A673 (cell line): ENCODE data around the gene SNAI3. TPM values are rescaled to one million over a fixed set of nuclear protein-coding genes. Genes with fewer than 3 reads are reported as not detected.

Experiments used
- BruUV-seq: library from RNA; stranded (reverse); fragments of 400-500 nt; replicated peaks from 2 replicates; lab custom pipeline; 2021; lab: Mats Ljungman, UMichigan
- CTCF ChIA-PET: fragments of 300-600 bp; sonication (Branson Sonifier 250); formaldehyde crosslinking; loops from one replicate; lab custom pipeline; 2022; ENCODE audit warnings: antibody characterized with exemption; lab: Charles Lee
- POLR2A ChIA-PET: fragments of 300-600 bp; sonication (Branson Sonifier 250); formaldehyde crosslinking; loops from one replicate; lab custom pipeline; 2022; ENCODE audit warnings: antibody characterized with exemption; ENCODE audit not compliant: low non-redundant PET; lab: Charles Lee
- DNase-seq: peaks from one replicate; pipeline ENCODE4 v3.0.0-alpha.2; 2015; ENCODE audit warnings: low spot score
- H3K27ac ChIP-seq: fragments of 200-600 bp; sonication (generic); 2 replicates; pipeline ENCODE4 v1.5.1; 2016; ENCODE audit warnings: mixed run types, low read depth, mild to moderate bottlenecking, mixed read lengths, antibody characterized with exemption, low read length; ENCODE audit not compliant: poor library complexity, severe bottlenecking
- H3K27me3 ChIP-seq: fragments of 200-600 bp; sonication (generic); replicated peaks from 2 replicates; pipeline ENCODE4 v1.6.1; 2017; ENCODE audit warnings: mixed run types, low read depth, mild to moderate bottlenecking, mixed read lengths, antibody characterized with exemption, low read length; ENCODE audit not compliant: insufficient read depth, poor library complexity
- H3K36me3 ChIP-seq: fragments of 200-600 bp; sonication (generic); 2 replicates; pipeline ENCODE4 v1.6.1; 2016; ENCODE audit warnings: mixed run types, mild to moderate bottlenecking, mixed read lengths, antibody characterized with exemption, low read length; ENCODE audit not compliant: insufficient read depth, poor library complexity, severe bottlenecking
- H3K4me1 ChIP-seq: fragments of 200-600 bp; sonication (generic); 2 replicates; pipeline ENCODE4 v1.6.1; 2017; ENCODE audit warnings: mixed run types, mild to moderate bottlenecking, mixed read lengths, antibody characterized with exemption, low read length; ENCODE audit not compliant: insufficient read depth, poor library complexity, severe bottlenecking
- H3K4me3 ChIP-seq: fragments of 200-600 bp; sonication (generic); 2 replicates; pipeline ENCODE4 v1.5.1; 2016; ENCODE audit warnings: low read depth, mixed run types, mild to moderate bottlenecking, mixed read lengths, low read length; ENCODE audit not compliant: poor library complexity, severe bottlenecking
- H3K9me3 ChIP-seq: fragments of 200-600 bp; sonication (generic); 2 replicates; pipeline ENCODE4 v1.6.1; 2016; ENCODE audit warnings: mixed run types, low read depth, mild to moderate bottlenecking, mixed read lengths, antibody characterized with exemption, low read length; ENCODE audit not compliant: poor library complexity, severe bottlenecking
- CTCF ChIP-seq: fragments of 300-800, 200-600 bp; sonication (generic); conservative IDR thresholded peaks from 2 replicates; pipeline ENCODE4 v1.5.1; 2017; ENCODE audit warnings: low read depth, mild to moderate bottlenecking, antibody characterized with exemption, low read length, moderate library complexity, mixed read lengths
- EZH2 ChIP-seq: fragments of 200-600 bp; sonication (generic); IDR thresholded peaks from 2 replicates; pipeline ENCODE4 v1.6.1; 2017; ENCODE audit warnings: borderline replicate concordance, low read depth, mild to moderate bottlenecking, mixed read lengths, antibody characterized with exemption, low read length; ENCODE audit not compliant: poor library complexity, severe bottlenecking
- intact Hi-C: fragments of 100-400 bp; cut with micrococcal nuclease; formaldehyde crosslinking; loops from one replicate; pipeline ENCODE4 v1.10.0; 2022; ENCODE audit not compliant: unreplicated experiment
- total RNA-seq: library from RNA; stranded (reverse); gene quantifications from 2 replicates; pipeline ENCODE4 v1.2.3, GENCODE V29; 2021

Gene SNAI3
- total RNA-seq, 1 experiment from 2014 or later = not detected

- ChIA-PET CTCF (interaction anchor here (1.4 kb wide), 1 partner anchor 30 kb away, joined by 18 read pairs; no protein-coding TSS in a partner anchor), POLR2A (no interaction called here)
- Histone ChIP-seq H3K27ac (peak overlapping the region; percentile 76), H3K9me3 (no peaks in the 10 kb centered on the region), H3K27me3 (no peaks in the 10 kb centered on the region), H3K4me3 (peak overlapping the region; percentile 94), H3K4me1 (peaks cover 25% of the 10 kb centered on the region), H3K36me3 (no peaks in the 10 kb centered on the region)
- no peak for DNase-seq
- BruUV-seq = TSS peak; percentile 70
- intact Hi-C loops = no loop called here
- TF ChIP-seq CTCF (no peak), EZH2 (no peak)
Observed at GRCh38 chr16:88706965-88707826, 20.9 kb upstream of the SNAI3 start.

GRCh38 chr16:88706229-88706964, 20.1 kb upstream of the SNAI3 start, which contains the start of the genes CTU2 and RNF166:
CTU2 (plus strand) TSS chr16:88706503; CDS start chr16:88706531, 28 bp downstream.
RNF166 (minus strand) TSS chr16:88706408; CDS start chr16:88706325, 83 bp downstream.
- Histone ChIP-seq H3K27ac (peak within 1 kb of the TSS; percentile 76), H3K27me3 (no peaks in the 10 kb centered on the region), H3K36me3 (no peaks in the 10 kb centered on the region), H3K4me1 (peaks cover 30% of the 10 kb centered on the region), H3K9me3 (no peaks in the 10 kb centered on the region), H3K4me3 (peak within 1 kb of the TSS; percentile 94)
- DNase-seq = peak; percentile 91
- no TSS peak for BruUV-seq
- ChIA-PET POLR2A (no interaction called here), CTCF (interaction anchor here (1.4 kb wide), 1 partner anchor 31 kb away, joined by 18 read pairs; no protein-coding TSS in a partner anchor)
- intact Hi-C loops = no loop called here
- TF ChIP-seq CTCF (no peak), EZH2 (no peak)

GRCh38 chr16:88705801-88706228, 19.5 kb upstream of the SNAI3 start:
- DNase-seq = no peak
- peak overlapping the region; percentile 76 for H3K27ac ChIP-seq
- H3K36me3 ChIP-seq = no peaks in the 10 kb centered on the region
- intact Hi-C loops = no loop called here
- H3K9me3 ChIP-seq = no peaks in the 10 kb centered on the region
- CTCF ChIA-PET = interaction anchor here (0.7 kb wide), 1 partner anchor 136 kb away, joined by 4 read pairs; the partner anchor contains the start of gene ZC3H18
- POLR2A ChIA-PET = no interaction called here
- H3K27me3 ChIP-seq = no peaks in the 10 kb centered on the region
- BruUV-seq = no TSS peak
- TF ChIP-seq CTCF (no peak), EZH2 (no peak)
- H3K4me3 ChIP-seq = peak overlapping the region; percentile 94
- peaks cover 36% of the 10 kb centered on the region for H3K4me1 ChIP-seq
